Prostate gland (tissue), 2 donors: ENCODE measurements around the gene GMPPB. TPM values are rescaled to one million over a fixed set of nuclear protein-coding genes. Genes with fewer than 3 reads are reported as not detected.

ENCODE experiments used
- DNase-seq: peaks from one replicate; pipeline ENCODE4 v3.0.0-alpha.2; 2019; ENCODE audit warnings: low spot score
- H3K27ac ChIP-seq, 2 donors: fragments of 200-600 bp; sonication (generic); 2 replicates each; pipeline ENCODE4 v1.5.1; 2017 to 2019
- H3K27me3 ChIP-seq: fragments of 200-600 bp; sonication (generic); replicated peaks from 2 replicates; pipeline ENCODE4 v1.5.1; 2019; ENCODE audit not compliant: insufficient read depth
- H3K36me3 ChIP-seq, 2 donors: fragments of 200-600 bp; sonication (generic); 1 replicate in 1 of 2; 2 replicates in 1 of 2; pipeline versions ENCODE4 v1.5.1 to v1.8.1; 2017 to 2019
- H3K4me1 ChIP-seq: fragments of 200-600 bp; sonication (generic); replicated peaks from 2 replicates; pipeline ENCODE4 v1.5.1; 2019
- H3K4me3 ChIP-seq, 2 donors: fragments of 200-600 bp; sonication (generic); 2 replicates each; pipeline ENCODE4 v1.5.1; 2017 to 2019
- H3K9me3 ChIP-seq: fragments of 200-600 bp; sonication (generic); 2 replicates; pipeline ENCODE4 v1.5.1; 2017
- CTCF ChIP-seq, 4 experiments: fragments of 200-600 bp in 2 of 4; fragments of 450-650 bp in 2 of 4; sonication (generic) in 2 of 4; IDR thresholded peaks; 1 replicate in 3 of 4; 2 replicates in 1 of 4; pipeline ENCODE4 v1.5.1; 2016 to 2019; ENCODE audit warnings: antibody characterized with exemption in 4 of 4, mild to moderate bottlenecking in 2 of 4, moderate library complexity in 2 of 4
- POLR2A ChIP-seq: fragments of 450-650 bp; IDR thresholded peaks from one replicate; pipeline ENCODE4 v1.6.1; 2016; ENCODE audit warnings: antibody characterized with exemption, mild to moderate bottlenecking
- POLR2AphosphoS5 ChIP-seq: sonication (generic); formaldehyde crosslinking; IDR thresholded peaks from one replicate; pipeline ENCODE4 v1.6.1; 2017; ENCODE audit warnings: antibody characterized with exemption
- WGBS: methylation state at CpG from one replicate; pipeline ENCODE4 v1.1.5; 2018; 5-methylcytosine and 5-hydroxymethylcytosine counted together
- intact Hi-C: fragments of 100-400 bp; cut with DNase I; formaldehyde crosslinking; loops from one replicate; pipeline ENCODE4 v1.14.2; 2022
- total RNA-seq, 2 donors: library from RNA; depleted of rRNA; stranded (reverse); fragments of >200 nt; gene quantifications; one replicate each; pipeline ENCODE4 v1.1.0, GENCODE V29; 2016

The GMPPB gene
- 10 to 100 TPM; 28.8 to 60.1 TPM for total RNA-seq

- intact Hi-C loops, result loop anchor here (5.0 kb wide), 1 partner anchor 63 kb away; the partner anchor contains the start of gene IP6K1
- TF ChIP-seq POLR2A, result peak; percentile 66
- TF ChIP-seq CTCF (IDR thresholded peaks at IDR 0.05), result no peak
- TF ChIP-seq POLR2AphosphoS5, result peak; percentile 81
- no peaks in the 10 kb centered on the region for H3K27me3 ChIP-seq
- under 1% methylated on average over 78 of the region's 102 CpGs for WGBS
- H3K4me1 ChIP-seq, result peaks cover 17% of the 10 kb centered on the region
- H3K9me3 ChIP-seq, result no peaks in the 10 kb centered on the region
- H3K27ac ChIP-seq, result peak within 1 kb of the TSS; percentile 97 to 98
- H3K4me3 ChIP-seq, result peak within 1 kb of the TSS; percentile 92 to 96
- DNase-seq, result peak; percentile 97
- peaks cover 0 to 18% of the 10 kb centered on the region in 2 donors for H3K36me3 ChIP-seq
Measured at GRCh38 chr3:49723628-49724551, at the start of gene GMPPB. Gene GMPPB, minus strand, starts transcription at chr3:49723951. Its CDS starts 225 bp downstream, at chr3:49723726.

- TF ChIP-seq POLR2A (no peak), POLR2AphosphoS5 (no peak), CTCF (IDR thresholded peaks at IDR 0.05) (no peak)
- H3K27ac ChIP-seq, result no peak overlapping the region
- no peak for DNase-seq
Measured at GRCh38 chr3:49772703-49773102, 49.0 kb upstream of the GMPPB start.

GRCh38 chr3:49771340-49771938 is 47.7 kb upstream of the GMPPB start:
- no peak overlapping the region for H3K27ac ChIP-seq
- 73% methylated on average over 1 of the region's 1 CpG for WGBS
- H3K9me3 ChIP-seq, result no peaks in the 10 kb centered on the region
- no peaks in the 10 kb centered on the region for H3K4me1 ChIP-seq
- no peak for DNase-seq
- TF ChIP-seq CTCF (IDR thresholded peaks at IDR 0.05), result no peak
- no peak for TF ChIP-seq POLR2A
- no peaks in the 10 kb centered on the region for H3K36me3 ChIP-seq
- intact Hi-C loops, result no loop called here
- H3K4me3 ChIP-seq, result no peak overlapping the region
- no peaks in the 10 kb centered on the region for H3K27me3 ChIP-seq

More at GRCh38 chr3:49772703-49773102, 49.0 kb upstream of the GMPPB start:
- Histone ChIP-seq H3K4me3 (no peak overlapping the region), H3K36me3 (no peaks in the 10 kb centered on the region), H3K27me3 (no peaks in the 10 kb centered on the region), H3K4me1 (no peaks in the 10 kb centered on the region), H3K9me3 (no peaks in the 10 kb centered on the region)
- intact Hi-C loops, result no loop called here
- 93% methylated on average over 2 of the region's 2 CpGs for WGBS

- intact Hi-C loops, result no loop called here
- no peaks in the 10 kb centered on the region for H3K9me3 ChIP-seq
- no peaks in the 10 kb centered on the region for H3K27me3 ChIP-seq
- H3K4me3 ChIP-seq, result no peak overlapping the region
- no peak overlapping the region for H3K27ac ChIP-seq
- no peaks in the 10 kb centered on the region for H3K4me1 ChIP-seq
- no peaks in the 10 kb centered on the region for H3K36me3 ChIP-seq
- TF ChIP-seq POLR2AphosphoS5 (no peak), CTCF (IDR thresholded peaks at IDR 0.05) (no peak), POLR2A (no peak)
- no peak for DNase-seq
Measured at GRCh38 chr3:49769926-49770325, 46.2 kb upstream of the GMPPB start.
